GM12891 (cell line): ENCODE data around the gene RNU6-9.

Experiments
- DNase-seq: peaks from one replicate; pipeline ENCODE4 v3.0.0; 2011; ENCODE audit warnings: low spot score; ENCODE audit not compliant: insufficient read length
- FAIRE-seq: peaks from 2 replicates; lab custom pipeline; 2011; peaks lifted over from hg19 to GRCh38; lab: Jason Lieb, UNC
- PAX5 ChIP-seq: IDR thresholded peaks from 2 replicates; pipeline ENCODE4 v1.6.1; 2011; ENCODE audit warnings: low read length, moderate library complexity, mild to moderate bottlenecking; ENCODE audit not compliant: insufficient read depth, severe bottlenecking
- POLR2A ChIP-seq: IDR thresholded peaks from 2 replicates; pipeline ENCODE4 v1.6.1; 2011; ENCODE audit warnings: low read depth, low read length, control low read depth
- POLR2AphosphoS5 ChIP-seq: IDR thresholded peaks from 2 replicates; pipeline ENCODE4 v1.6.1; 2011; ENCODE audit warnings: low read depth, low read length, control low read depth
- POU2F2 ChIP-seq: IDR thresholded peaks from 2 replicates; pipeline ENCODE4 v1.6.1; 2011; ENCODE audit warnings: low read depth, mild to moderate bottlenecking, control low read depth, low read length, moderate library complexity
- SPI1 ChIP-seq: IDR thresholded peaks from 2 replicates; pipeline ENCODE4 v1.6.1; 2011; ENCODE audit warnings: low read depth, low read length, control low read depth
- TAF1 ChIP-seq: IDR thresholded peaks from 2 replicates; pipeline ENCODE4 v1.6.1; 2011; ENCODE audit warnings: low read depth, low read length, control low read depth

Gene RNU6-9

DNA sequence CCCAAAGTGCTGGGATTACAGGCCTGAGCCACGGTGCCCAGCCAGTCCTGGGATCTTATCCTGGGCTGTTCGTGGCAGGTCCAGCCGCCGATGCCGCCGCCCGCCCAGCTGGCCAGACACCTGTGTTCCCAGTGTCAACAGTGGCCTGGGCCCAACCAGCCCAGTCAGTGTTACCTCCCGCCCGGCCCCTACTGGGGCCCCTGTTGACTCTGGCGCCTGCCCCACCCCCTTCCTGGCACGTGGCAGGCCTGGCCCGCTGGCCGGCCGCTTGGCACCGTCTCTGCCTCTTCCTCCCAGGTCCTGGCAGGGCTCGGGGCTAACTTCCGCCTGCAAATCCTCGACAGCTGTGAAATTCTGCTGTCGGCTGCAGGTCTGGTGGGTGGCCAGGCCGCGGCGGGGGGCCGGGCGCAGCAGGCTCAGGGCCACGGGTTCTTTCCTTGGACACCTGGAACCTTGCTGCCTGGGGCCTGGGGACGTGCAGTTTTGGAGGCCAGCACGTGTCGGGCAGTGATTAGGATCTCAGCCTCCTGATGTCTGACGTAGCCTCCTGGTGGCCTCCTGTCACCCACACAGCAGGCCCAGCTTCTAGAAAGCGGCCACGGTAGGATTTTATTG is 41.7 kb downstream of the RNU6-9 start:
- DNase-seq = no peak
- TF ChIP-seq TAF1 (no peak), POU2F2 (no peak)
- no peak for FAIRE-seq

GRCh38 chr19:936175-936546 is 42.9 kb downstream of the RNU6-9 start:
- FAIRE-seq (no peak), DNase-seq (no peak)
- no peak for TF ChIP-seq POLR2A
- TF ChIP-seq SPI1 = no peak
- TF ChIP-seq POLR2AphosphoS5 = no peak
- TF ChIP-seq PAX5 = no peak
- TF ChIP-seq POU2F2 = no peak
- no peak for TF ChIP-seq TAF1

DNA sequence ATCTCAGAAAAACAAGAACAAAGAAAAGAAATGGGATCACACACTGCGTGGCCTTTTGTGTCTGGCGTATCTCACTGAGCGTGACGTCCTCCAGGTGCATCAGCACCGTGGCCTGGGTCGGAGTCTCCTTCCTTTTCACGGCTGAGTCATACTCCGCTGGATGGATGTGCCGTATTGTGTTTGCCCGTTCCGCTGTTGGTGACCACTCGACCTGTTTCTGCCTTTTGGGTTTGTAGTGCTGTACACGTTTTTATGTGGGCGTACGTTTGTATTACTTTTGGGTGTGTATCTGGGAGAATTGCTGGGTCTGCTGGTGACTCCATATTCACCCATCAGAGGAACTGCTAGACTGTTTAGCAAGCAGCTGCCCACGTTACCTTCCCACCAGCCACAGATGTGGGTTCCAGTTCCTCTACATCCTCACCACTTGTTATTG is 44.0 kb downstream of the RNU6-9 start:
- FAIRE-seq = peak; percentile 88
- TF ChIP-seq POLR2AphosphoS5 (no peak), SPI1 (peak; percentile 82), POLR2A (no peak), TAF1 (no peak), POU2F2 (no peak), PAX5 (no peak)
- DNase-seq = no peak

DNA sequence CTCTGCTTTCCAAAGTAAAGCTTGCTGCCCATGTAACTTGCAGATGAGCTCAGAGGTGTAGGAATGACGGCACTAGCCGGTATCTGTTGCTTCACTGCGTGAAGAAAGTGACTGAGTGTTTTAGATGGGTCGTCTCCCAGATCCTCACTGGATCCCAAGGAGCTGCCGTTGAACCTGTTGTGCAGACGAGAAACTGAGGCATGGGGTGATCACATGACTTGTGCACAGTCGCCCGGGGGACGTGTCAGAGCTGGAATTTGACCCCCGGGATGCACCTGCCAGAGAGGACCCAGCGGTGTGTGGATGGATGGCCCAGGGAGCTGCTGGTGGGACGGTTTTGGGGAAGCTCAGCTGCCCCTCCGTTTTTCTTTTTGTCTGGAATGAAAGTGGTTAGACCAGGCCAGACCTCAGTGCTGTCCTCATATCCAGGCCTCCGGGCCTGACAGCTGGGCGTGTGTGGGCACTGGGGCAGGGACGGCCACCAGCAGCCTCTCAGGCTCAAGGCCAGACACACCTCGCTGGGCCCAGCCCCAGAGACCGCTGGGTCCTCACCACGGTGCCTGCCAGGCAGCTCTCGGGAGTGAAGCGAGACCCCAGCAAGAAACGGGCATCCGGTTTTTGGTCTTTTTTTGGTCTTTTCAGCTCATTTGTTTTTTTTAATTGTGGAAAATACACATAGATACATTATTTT is 45.1 kb downstream of the RNU6-9 start:
- TF ChIP-seq SPI1 (no peak), PAX5 (no peak), TAF1 (no peak), POU2F2 (no peak), POLR2AphosphoS5 (no peak), POLR2A (no peak)
- DNase-seq = no peak
- FAIRE-seq = no peak

DNA sequence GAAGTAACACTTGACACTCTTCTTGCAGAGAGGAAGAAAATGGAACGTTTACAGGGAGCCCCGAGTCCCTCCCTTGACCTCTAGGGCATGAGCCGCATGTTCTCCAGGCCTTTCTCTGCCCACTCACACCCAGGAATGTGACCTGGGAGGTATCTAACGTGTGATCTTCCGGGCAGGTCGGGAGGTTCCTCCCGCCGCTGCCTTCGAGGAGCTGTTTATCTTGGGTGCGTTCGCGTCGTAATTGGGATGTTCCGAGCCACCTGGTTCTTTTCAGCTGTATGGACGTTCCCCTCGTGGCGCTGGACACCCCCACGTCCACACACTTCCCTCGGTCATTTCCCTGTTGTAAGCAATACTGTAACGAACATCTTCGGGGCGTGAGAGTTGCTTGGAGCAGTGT is 46.2 kb downstream of the RNU6-9 start:
- TF ChIP-seq POLR2A = no peak
- no peak for TF ChIP-seq SPI1
- no peak for TF ChIP-seq POLR2AphosphoS5
- TF ChIP-seq POU2F2 = no peak
- TF ChIP-seq TAF1 = no peak
- TF ChIP-seq PAX5 = no peak
- DNase-seq (no peak), FAIRE-seq (no peak)

- DNase-seq = no peak
- TF ChIP-seq PAX5 (no peak), POU2F2 (no peak), TAF1 (no peak), POLR2A (no peak), SPI1 (no peak), POLR2AphosphoS5 (no peak)
- FAIRE-seq = peak; percentile 5
Measured at GRCh38 chr19:939922-940321, 46.6 kb downstream of the RNU6-9 start.

DNA sequence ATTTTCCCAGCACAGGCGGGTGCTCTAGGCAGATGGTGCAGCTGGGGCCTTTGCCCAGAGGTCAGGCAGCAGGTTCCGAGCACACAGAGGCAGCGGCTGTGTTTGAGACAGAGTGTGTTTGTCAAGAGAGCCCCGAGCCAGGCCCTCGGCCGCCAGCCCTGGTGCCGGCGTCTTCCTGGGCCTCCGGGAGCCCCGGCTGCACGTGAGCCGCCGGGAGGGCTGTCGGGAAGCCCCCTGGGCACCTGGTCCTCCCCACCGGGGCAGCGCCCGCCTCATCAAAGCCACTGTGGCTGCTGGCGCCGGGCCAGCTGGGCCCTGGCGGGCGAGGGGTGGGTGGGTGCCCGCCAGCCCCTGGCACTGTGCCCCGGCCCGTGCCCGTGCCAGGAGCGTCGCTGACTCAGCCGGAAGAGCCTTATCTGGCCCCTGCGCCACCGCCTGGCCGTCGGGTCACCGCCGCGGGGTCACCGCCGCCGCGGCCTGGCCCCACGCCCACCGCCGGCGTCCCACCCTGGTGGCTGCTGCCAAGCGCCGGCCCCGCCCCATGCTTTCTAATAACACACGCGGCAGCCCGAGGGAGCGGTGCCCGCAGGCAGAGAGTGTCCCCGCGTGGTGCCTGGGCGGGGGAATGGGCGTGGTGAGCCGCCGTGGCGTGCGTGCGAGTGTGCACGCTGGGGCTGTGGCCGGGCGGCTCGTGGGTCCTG is 47.5 kb downstream of the RNU6-9 start:
- peak; percentile 75 for FAIRE-seq

GRCh38 chr19:941292-942132 is 48.2 kb downstream of the RNU6-9 start:
- peak; percentile 9 for FAIRE-seq
- TF ChIP-seq POU2F2 (no peak), PAX5 (no peak), SPI1 (no peak), TAF1 (no peak), POLR2AphosphoS5 (no peak)
- DNase-seq = no peak

More for the DNA sequence above, 47.5 kb downstream of the RNU6-9 start:
- DNase-seq = no peak
- no peak for TF ChIP-seq PAX5
- no peak for TF ChIP-seq SPI1
- TF ChIP-seq POLR2A = no peak
- TF ChIP-seq POLR2AphosphoS5 = peak; percentile 23; the same call in 1 of the 2 replicates
- TF ChIP-seq POU2F2 = no peak
